H9 (cell line): ENCODE results near the gene SCN2B. TPM values are rescaled to one million over a fixed set of nuclear protein-coding genes. Genes with fewer than 3 reads are reported as not detected.

Experiments
- DNase-seq: peaks from one replicate; pipeline ENCODE4 v3.0.0-alpha.2; 2017
- H2AFZ ChIP-seq: one replicate; pipeline ENCODE4 v1.6.1; 2013; ENCODE audit warnings: mild to moderate bottlenecking, low read length, control low read depth, moderate library complexity
- H2AK5ac ChIP-seq: 2 replicates; pipeline ENCODE4 v1.6.1; 2013; ENCODE audit warnings: low read length, control low read depth, mixed read lengths; ENCODE audit not compliant: insufficient read length
- H2BK120ac ChIP-seq: one replicate; pipeline ENCODE4 v1.6.1; 2013; ENCODE audit warnings: low read depth, mild to moderate bottlenecking, low read length, control low read depth, inconsistent platforms; ENCODE audit not compliant: poor library complexity, severe bottlenecking
- H2BK12ac ChIP-seq: 2 replicates; pipeline ENCODE4 v1.6.1; 2013; ENCODE audit warnings: low read length, control low read depth, mixed read lengths, low read depth; ENCODE audit not compliant: insufficient read length
- H2BK15ac ChIP-seq: 2 replicates; pipeline ENCODE4 v1.6.1; 2013; ENCODE audit warnings: low read depth, low read length, control low read depth
- H2BK20ac ChIP-seq: one replicate; pipeline ENCODE4 v1.6.1; 2013; ENCODE audit warnings: low read depth, mild to moderate bottlenecking, low read length, control low read depth, inconsistent platforms; ENCODE audit not compliant: poor library complexity, severe bottlenecking
- H2BK5ac ChIP-seq: 2 replicates; pipeline ENCODE4 v1.6.1; 2013; ENCODE audit warnings: low read length, control low read depth, mixed read lengths; ENCODE audit not compliant: insufficient read length
- H3K14ac ChIP-seq: 2 replicates; pipeline ENCODE4 v1.6.1; 2013; ENCODE audit warnings: low read length, control low read depth; ENCODE audit not compliant: insufficient read depth
- H3K18ac ChIP-seq: 2 replicates; pipeline ENCODE4 v1.6.1; 2013; ENCODE audit warnings: low read depth, mild to moderate bottlenecking, mixed read lengths, low read length, control low read depth; ENCODE audit not compliant: insufficient read length
- H3K23ac ChIP-seq: 2 replicates; pipeline ENCODE4 v1.6.1; 2013; ENCODE audit warnings: low read length, control low read depth, mixed read lengths, low read depth; ENCODE audit not compliant: insufficient read length
- H3K23me2 ChIP-seq: 2 replicates; pipeline ENCODE4 v1.6.1; 2013; ENCODE audit warnings: low read depth, mild to moderate bottlenecking, mixed read lengths, low read length, control low read depth; ENCODE audit not compliant: insufficient read length, poor library complexity, severe bottlenecking
- H3K27ac ChIP-seq: 2 replicates; pipeline ENCODE4 v1.5.1; 2013; ENCODE audit warnings: low read length, control low read depth, mixed read lengths, low read depth; ENCODE audit not compliant: insufficient read length
- H3K27me3 ChIP-seq: 2 replicates; pipeline ENCODE4 v1.6.1; 2013; ENCODE audit warnings: low read length, control low read depth, inconsistent platforms; ENCODE audit not compliant: insufficient read depth
- H3K4ac ChIP-seq: 2 replicates; pipeline ENCODE4 v1.6.1; 2013; ENCODE audit warnings: low read depth, mild to moderate bottlenecking, control low read depth, inconsistent platforms, low read length, moderate library complexity
- H3K4me1 ChIP-seq: 2 replicates; pipeline ENCODE4 v1.6.1; 2013; ENCODE audit warnings: low read length, control low read depth, inconsistent platforms; ENCODE audit not compliant: insufficient read depth
- H3K4me2 ChIP-seq: 2 replicates; pipeline ENCODE4 v1.6.1; 2013; ENCODE audit warnings: low read length, control low read depth, mixed read lengths; ENCODE audit not compliant: insufficient read length, insufficient read depth
- H3K56ac ChIP-seq: 2 replicates; pipeline ENCODE4 v1.6.1; 2013; ENCODE audit warnings: low read depth, mild to moderate bottlenecking, mixed read lengths, low read length, control low read depth; ENCODE audit not compliant: insufficient read length
- H3K79me1 ChIP-seq: 2 replicates; pipeline ENCODE4 v1.6.1; 2013; ENCODE audit warnings: low read depth, mild to moderate bottlenecking, moderate library complexity, low read length, control low read depth, inconsistent platforms; ENCODE audit not compliant: insufficient read depth, poor library complexity, severe bottlenecking
- H3K79me2 ChIP-seq: 2 replicates; pipeline ENCODE4 v1.6.1; 2013; ENCODE audit warnings: low read length, control low read depth, inconsistent platforms; ENCODE audit not compliant: insufficient read depth
- H3K9ac ChIP-seq: 2 replicates; pipeline ENCODE4 v1.6.1; 2013; ENCODE audit warnings: low read length, control low read depth, mixed read lengths; ENCODE audit not compliant: insufficient read length; ENCODE audit errors: extremely low read depth
- H3K9me3 ChIP-seq: one replicate; pipeline ENCODE4 v1.6.1; 2013; ENCODE audit warnings: low read depth, low read length, inconsistent platforms; ENCODE audit not compliant: control insufficient read depth
- H3T11ph ChIP-seq: one replicate; pipeline ENCODE4 v1.6.1; 2013; ENCODE audit warnings: mild to moderate bottlenecking, low read length, control low read depth, inconsistent platforms
- H4K20me1 ChIP-seq: one replicate; pipeline ENCODE4 v1.6.1; 2013; ENCODE audit not compliant: control insufficient read depth, insufficient read length, insufficient read depth
- H4K5ac ChIP-seq: 2 replicates; pipeline ENCODE4 v1.6.1; 2013; ENCODE audit warnings: low read depth, mild to moderate bottlenecking, mixed read lengths, low read length, control low read depth; ENCODE audit not compliant: insufficient read length
- H4K8ac ChIP-seq: replicated peaks from 2 replicates; pipeline ENCODE4 v1.6.1; 2013; ENCODE audit warnings: low read length, control low read depth, mixed read lengths, low read depth; ENCODE audit not compliant: insufficient read length
- H4K91ac ChIP-seq: 2 replicates; pipeline ENCODE4 v1.6.1; 2013; ENCODE audit warnings: low read depth, mild to moderate bottlenecking, moderate library complexity, mixed read lengths, low read length, control low read depth; ENCODE audit not compliant: insufficient read length
- H3K27ac Mint-ChIP-seq, 3 experiments: 2 replicates in 2 of 3; 3 replicates in 1 of 3; pipeline ENCODE4 v1.8.0; 2020 to 2021; ENCODE audit warnings: mixed read lengths in 3 of 3, mild to moderate bottlenecking in 1 of 3, moderate library complexity in 1 of 3
- H3K27me3 Mint-ChIP-seq: 2 replicates; pipeline ENCODE4 v1.8.0; 2021; ENCODE audit warnings: low read depth, mild to moderate bottlenecking, moderate library complexity, mixed read lengths
- H3K36me3 Mint-ChIP-seq, 3 experiments: 2 replicates in 2 of 3; 3 replicates in 1 of 3; pipeline ENCODE4 v1.8.0; 2020 to 2021; ENCODE audit warnings: low read depth in 3 of 3, mixed read lengths in 3 of 3; ENCODE audit not compliant: insufficient read depth in 1 of 3
- H3K4me1 Mint-ChIP-seq, 2 experiments: 2 replicates each; pipeline ENCODE4 v1.8.0; 2020; ENCODE audit warnings: mixed read lengths in 2 of 2
- H3K4me3 Mint-ChIP-seq, 2 experiments: 2 replicates in 1 of 2; 3 replicates in 1 of 2; pipeline ENCODE4 v1.8.0; 2020 to 2021; ENCODE audit warnings: mild to moderate bottlenecking in 2 of 2, mixed read lengths in 2 of 2, moderate library complexity in 1 of 2
- H3K9me3 Mint-ChIP-seq, 2 experiments: 2 replicates in 1 of 2; 3 replicates in 1 of 2; pipeline ENCODE4 v1.8.0; 2020; ENCODE audit warnings: mild to moderate bottlenecking in 2 of 2, mixed read lengths in 2 of 2, moderate library complexity in 1 of 2
- CTCF ChIP-seq: fragments of 200-600 bp; sonication (generic); conservative IDR thresholded peaks from 3 replicates; pipeline ENCODE4 v1.8.0; 2021; ENCODE audit warnings: antibody characterized with exemption, mild to moderate bottlenecking
- WGBS: extraction: QIAGEN DNeasy Blood & Tissue Kit; methylation state at CpG from one replicate; pipeline ENCODE4 v1.1.7; 2013; ENCODE audit warnings: missing lambda C conversion rate, low lambda C conversion rate, mixed read lengths; ENCODE audit not compliant: insufficient read length; ENCODE audit errors: extremely low coverage; 5-methylcytosine and 5-hydroxymethylcytosine counted together
- total RNA-seq: library from RNA; stranded (reverse); gene quantifications from 2 replicates; pipeline ENCODE4 v1.2.1, GENCODE V29; 2021

The SCN2B gene
- total RNA-seq, 1 experiment from 2014 or later, result not detected

DNA sequence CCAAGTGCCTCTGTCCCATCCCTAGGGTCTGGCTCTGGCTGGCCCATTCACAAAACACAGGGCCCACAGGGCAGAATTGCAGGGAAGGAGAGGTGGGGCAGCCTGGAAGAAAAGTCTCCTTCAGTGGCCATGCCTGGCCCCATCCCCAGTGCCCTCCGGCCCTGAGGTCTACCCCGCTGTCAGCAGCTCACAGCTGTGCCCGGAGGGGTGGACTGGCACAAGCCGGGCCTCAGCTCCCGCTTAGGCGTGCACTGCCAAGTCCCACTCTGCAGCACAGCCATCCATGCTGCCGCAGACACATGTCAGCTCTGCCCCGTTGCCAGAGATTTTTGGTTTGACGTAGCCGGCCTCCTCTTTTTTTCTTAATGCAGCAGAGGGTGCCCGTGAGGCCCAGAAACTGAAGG, 3.9 kb upstream of the SCN2B start:
- H3K4me2 ChIP-seq, result peak overlapping the region; percentile 23
- H3K79me2 ChIP-seq, result no peaks in the 10 kb centered on the region
- H3K36me3 Mint-ChIP-seq, result no peaks in the 10 kb centered on the region
- H3K27me3 Mint-ChIP-seq, result peaks cover 23% of the 10 kb centered on the region
- no peak for TF ChIP-seq CTCF
- WGBS, result no CpG with 5 or more reads among the region's 11 CpGs
- H3K4me3 Mint-ChIP-seq, result peak overlapping the region in 1 of 2 experiments; percentile 52; a peak in 1 of 5 replicates
- no peak overlapping the region for H3K9ac ChIP-seq
- no peak overlapping the region for H3K4ac ChIP-seq
- no peaks in the 10 kb centered on the region for H4K20me1 ChIP-seq
- no peak overlapping the region for H2BK120ac ChIP-seq
- peaks cover 11% of the 10 kb centered on the region for H3K23me2 ChIP-seq
- no peak overlapping the region for H4K5ac ChIP-seq
- no peak overlapping the region for H2AFZ ChIP-seq
- H4K8ac ChIP-seq, result no peak overlapping the region
- H2BK15ac ChIP-seq, result no peak overlapping the region
- no peak overlapping the region for H3K27ac Mint-ChIP-seq
- H4K91ac ChIP-seq, result no peak overlapping the region
- H3K4me1 Mint-ChIP-seq, result peaks cover 23 to 31% of the 10 kb centered on the region in 2 experiments
- no peak overlapping the region for H2BK5ac ChIP-seq
- H3K9me3 ChIP-seq, result no peaks in the 10 kb centered on the region
- no peak overlapping the region for H3K27ac ChIP-seq
- no peak overlapping the region for H2BK20ac ChIP-seq
- no peak overlapping the region for H3K18ac ChIP-seq
- no peak overlapping the region for H3T11ph ChIP-seq
- DNase-seq, result peak; percentile 81
- no peak overlapping the region for H3K56ac ChIP-seq
- peaks cover 5% of the 10 kb centered on the region; the same call in 1 of the 2 replicates for H3K4me1 ChIP-seq
- no peak overlapping the region for H3K23ac ChIP-seq
- H3K79me1 ChIP-seq, result no peaks in the 10 kb centered on the region
- H3K27me3 ChIP-seq, result peaks cover 4% of the 10 kb centered on the region; the same call in 1 of the 2 replicates
- H2BK12ac ChIP-seq, result no peak overlapping the region
- H3K9me3 Mint-ChIP-seq, result peaks cover 2 to 3% of the 10 kb centered on the region in 2 experiments; a peak in 2 of 5 replicates
- no peak overlapping the region for H3K14ac ChIP-seq
- H2AK5ac ChIP-seq, result no peak overlapping the region
